Astrocyte of the cerebellum (primary cell): Measurements from ENCODE around the gene B4GALNT3.

Experiments
- DNase-seq: peaks from one replicate; pipeline ENCODE4 v3.0.0-alpha.2; 2011; ENCODE audit warnings: low read depth
- H3K4me3 ChIP-seq: 2 replicates; pipeline ENCODE4 v1.5.1; 2011; ENCODE audit warnings: mild to moderate bottlenecking, low read depth, low read length, moderate library complexity
- in situ Hi-C: cut with HindIII; loops from 2 replicates; pipeline ENCODE4 v1.10.0; 2017; ENCODE audit warnings: low sequenced_read_pairs
- TF ChIP-seq, protein P1 (sequence below): IDR thresholded peaks from 2 replicates; pipeline ENCODE4 v1.5.1; 2012; ENCODE audit warnings: low read length, low read depth, moderate library complexity, mild to moderate bottlenecking; ENCODE audit errors: missing control alignments

Gene B4GALNT3

DNA sequence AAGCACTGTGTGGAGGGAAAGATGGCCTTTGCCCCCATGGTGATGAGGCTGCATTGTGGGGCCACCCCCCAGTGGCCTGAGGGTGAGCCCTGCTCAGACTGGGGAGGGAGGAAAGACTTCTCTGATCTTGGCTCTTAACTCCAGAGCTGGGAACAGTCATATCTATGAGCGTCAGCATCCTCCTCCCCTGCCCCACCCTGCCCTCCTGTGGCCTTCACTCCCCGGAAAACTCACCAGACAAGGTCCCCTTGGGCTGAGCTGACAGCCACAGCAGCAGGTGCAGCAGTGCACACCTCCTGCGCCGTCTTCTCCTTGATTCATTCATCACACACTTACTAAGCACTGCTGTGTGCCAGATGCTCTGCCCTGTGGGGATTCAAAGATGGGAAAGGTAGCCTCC is 98.8 kb downstream of the B4GALNT3 start:
- DNase-seq = no peak
- no peak overlapping the region for H3K4me3 ChIP-seq
- in situ Hi-C loops = no loop called here
- TF ChIP-seq, protein P1, sequence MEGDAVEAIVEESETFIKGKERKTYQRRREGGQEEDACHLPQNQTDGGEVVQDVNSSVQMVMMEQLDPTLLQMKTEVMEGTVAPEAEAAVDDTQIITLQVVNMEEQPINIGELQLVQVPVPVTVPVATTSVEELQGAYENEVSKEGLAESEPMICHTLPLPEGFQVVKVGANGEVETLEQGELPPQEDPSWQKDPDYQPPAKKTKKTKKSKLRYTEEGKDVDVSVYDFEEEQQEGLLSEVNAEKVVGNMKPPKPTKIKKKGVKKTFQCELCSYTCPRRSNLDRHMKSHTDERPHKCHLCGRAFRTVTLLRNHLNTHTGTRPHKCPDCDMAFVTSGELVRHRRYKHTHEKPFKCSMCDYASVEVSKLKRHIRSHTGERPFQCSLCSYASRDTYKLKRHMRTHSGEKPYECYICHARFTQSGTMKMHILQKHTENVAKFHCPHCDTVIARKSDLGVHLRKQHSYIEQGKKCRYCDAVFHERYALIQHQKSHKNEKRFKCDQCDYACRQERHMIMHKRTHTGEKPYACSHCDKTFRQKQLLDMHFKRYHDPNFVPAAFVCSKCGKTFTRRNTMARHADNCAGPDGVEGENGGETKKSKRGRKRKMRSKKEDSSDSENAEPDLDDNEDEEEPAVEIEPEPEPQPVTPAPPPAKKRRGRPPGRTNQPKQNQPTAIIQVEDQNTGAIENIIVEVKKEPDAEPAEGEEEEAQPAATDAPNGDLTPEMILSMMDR = no peak

DNA sequence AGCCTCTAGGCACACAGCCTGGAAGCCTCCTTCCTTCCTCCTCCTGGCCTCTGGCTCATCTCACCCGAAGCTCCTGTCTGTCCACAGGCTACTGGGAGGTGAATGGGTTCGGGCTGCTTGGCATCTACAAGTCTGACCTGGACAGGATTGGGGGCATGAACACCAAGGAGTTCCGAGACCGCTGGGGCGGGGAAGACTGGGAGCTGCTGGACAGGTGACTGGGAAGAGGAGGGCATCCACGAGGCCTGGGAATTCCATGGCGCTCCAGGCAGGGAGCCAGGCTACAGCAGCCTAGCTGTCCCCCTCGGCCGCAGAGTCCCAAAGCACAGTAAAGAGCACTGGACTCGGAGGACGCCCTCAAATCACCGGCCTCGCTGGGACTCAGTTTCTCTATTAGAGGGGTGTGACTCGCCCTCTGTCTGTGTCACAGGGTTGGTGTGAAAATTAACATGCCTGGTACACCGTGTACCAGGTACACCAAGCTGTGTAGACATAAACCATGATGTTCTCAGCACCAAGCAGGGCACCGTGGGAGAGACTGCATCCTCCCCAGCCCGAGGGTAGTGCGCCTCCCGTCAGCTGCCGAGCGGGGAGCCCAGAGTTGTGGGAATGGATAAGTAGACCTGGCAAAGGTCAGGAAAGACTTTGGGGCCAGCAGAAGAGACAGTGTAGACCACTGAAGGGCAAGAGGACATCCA is 99.6 kb downstream of the B4GALNT3 start:
- in situ Hi-C loops = no loop called here
- no peak for DNase-seq
- H3K4me3 ChIP-seq = no peak overlapping the region
- TF ChIP-seq, protein P1 = no peak

DNA sequence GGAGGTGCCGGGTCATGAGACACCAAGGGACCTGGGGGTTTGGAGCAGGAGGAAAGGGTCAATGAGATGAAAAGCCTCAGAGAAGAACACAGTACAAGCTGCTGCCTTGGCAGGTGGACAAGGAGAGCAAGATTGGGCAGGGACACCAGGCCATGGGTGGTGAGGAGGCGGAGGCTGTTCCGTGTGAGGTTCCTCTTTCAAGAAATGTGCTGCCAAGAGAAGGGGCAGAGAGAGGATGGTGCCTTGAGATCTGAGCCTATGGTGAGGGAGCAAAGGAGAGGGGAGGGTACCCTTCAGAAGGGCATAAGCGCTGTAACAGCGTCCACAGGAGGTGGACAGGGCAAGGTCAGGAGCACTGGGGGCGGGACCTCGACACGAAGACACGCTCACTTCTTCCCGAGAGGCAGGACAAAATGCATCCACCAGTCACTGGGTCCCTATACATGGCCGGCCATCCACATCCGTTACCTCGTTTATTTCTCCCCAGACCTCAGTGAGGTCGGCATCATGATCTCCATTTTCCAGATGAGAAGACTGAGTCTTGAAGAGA is 100.2 kb downstream of the B4GALNT3 start:
- no peak for DNase-seq
- H3K4me3 ChIP-seq = no peak overlapping the region
- in situ Hi-C loops = no loop called here
- TF ChIP-seq, protein P1 = no peak

DNA sequence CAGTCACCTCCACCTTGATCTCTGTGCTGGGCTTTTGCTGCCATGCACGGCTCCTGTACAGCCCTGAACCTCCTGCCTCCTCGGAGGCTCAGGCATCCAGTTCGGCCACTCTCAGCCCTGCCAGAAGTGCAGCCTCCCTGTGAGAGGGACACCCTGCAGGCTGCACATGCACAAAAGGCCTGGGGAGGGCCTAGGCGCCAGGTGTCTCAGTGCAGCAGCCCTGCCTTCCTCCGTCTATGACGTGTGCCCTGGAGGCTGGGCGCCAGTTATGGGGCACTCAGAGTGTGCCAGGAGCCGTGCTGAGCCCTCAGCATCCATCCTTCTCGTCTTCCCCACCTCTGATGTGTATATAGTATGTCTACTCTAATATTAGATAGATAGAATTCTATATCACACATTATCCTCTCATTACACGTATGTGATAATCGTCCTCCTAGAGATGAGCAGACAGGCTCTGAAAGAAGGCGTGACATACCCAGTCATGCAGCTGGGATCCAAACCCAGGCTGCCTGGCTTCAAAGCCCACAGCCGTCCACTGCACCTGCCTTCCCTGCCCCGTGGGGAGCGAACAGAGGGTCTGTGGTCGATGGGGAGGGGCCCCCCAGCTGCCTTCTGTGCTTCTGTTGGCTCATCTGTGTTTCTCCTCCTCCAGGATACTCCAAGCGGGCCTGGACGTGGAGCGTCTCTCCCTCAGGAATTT is 101.1 kb downstream of the B4GALNT3 start:
- H3K4me3 ChIP-seq = no peak overlapping the region
- DNase-seq = no peak
- TF ChIP-seq, protein P1 = no peak
- in situ Hi-C loops = no loop called here

DNA sequence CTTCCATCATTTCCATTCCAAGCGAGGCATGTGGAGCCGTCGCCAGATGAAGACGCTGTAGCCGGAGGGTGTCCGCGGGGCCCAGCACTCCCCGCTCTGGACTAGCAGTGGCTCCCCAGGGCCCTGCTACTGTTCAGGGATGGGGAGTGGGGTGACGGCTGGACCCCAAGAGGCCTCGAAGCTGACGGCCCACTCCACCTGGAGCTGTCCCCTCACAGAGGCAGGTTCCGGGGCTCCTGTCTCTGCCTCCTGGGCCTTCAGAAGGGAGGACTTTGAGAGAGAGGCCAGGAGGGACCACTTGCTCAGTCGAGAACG is 101.6 kb downstream of the B4GALNT3 start:
- DNase-seq = no peak
- TF ChIP-seq, protein P1 = no peak
- in situ Hi-C loops = no loop called here
- no peak overlapping the region for H3K4me3 ChIP-seq

DNA sequence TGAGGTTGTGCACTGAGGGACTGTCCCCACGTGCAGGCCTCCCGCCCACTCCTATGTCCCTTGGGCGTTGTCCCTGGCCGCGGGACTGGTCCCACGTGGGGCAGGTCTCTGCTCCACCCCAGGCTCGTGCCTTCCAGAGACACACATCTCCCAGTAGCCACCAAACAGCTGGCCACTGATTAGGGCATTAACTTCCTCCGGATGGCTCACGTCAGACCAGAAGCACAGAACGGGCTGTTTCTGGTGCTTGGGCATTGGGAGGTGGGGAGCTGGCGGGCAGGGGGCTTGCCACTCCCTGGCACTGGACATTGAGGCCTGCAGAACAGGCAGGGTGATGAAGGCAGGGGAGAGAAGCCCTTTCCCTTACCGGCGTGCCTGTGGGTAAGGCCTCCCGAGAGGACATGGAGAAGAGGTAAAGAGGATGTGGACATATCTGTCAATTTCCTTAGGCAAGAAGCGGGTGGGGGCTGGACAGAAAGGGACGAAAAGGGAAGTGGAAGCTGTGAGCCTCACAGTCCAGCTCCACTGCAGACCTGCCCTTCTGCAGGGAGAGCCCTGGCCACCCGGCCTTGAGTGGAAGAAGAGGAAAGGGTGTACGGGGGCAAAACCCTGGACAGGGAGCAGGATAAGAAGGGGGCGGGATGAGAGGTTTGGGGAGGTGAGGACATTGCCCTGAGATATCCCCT is 102.3 kb downstream of the B4GALNT3 start:
- H3K4me3 ChIP-seq = no peak overlapping the region
- in situ Hi-C loops = no loop called here
- TF ChIP-seq, protein P1 = no peak
- DNase-seq = no peak
